Stomach (tissue), 4 donors: ENCODE results near the gene CACNA2D2.

ENCODE experiments used
- EP300 ChIP-seq: sonication (generic); formaldehyde crosslinking; IDR thresholded peaks from one replicate; pipeline ENCODE4 v1.6.1; 2017; ENCODE audit warnings: antibody characterized with exemption
- POLR2A ChIP-seq, 4 donors: fragments of 450-650 bp; IDR thresholded peaks; one replicate each; pipeline ENCODE4 v1.6.1; 2016; ENCODE audit warnings: antibody characterized with exemption in 4 of 4, control low read depth in 2 of 4, mild to moderate bottlenecking in 1 of 4, moderate library complexity in 1 of 4
- TF ChIP-seq, protein P1 (sequence below), 7 experiments: fragments of 450-650 bp in 4 of 7; fragments of 200-600 bp in 3 of 7; sonication (generic) in 3 of 7; IDR thresholded peaks; one replicate each; pipeline ENCODE4 v1.5.1; 2016 to 2019; ENCODE audit warnings: antibody characterized with exemption in 7 of 7, control low read depth in 2 of 7, mild to moderate bottlenecking in 1 of 7

DNA sequence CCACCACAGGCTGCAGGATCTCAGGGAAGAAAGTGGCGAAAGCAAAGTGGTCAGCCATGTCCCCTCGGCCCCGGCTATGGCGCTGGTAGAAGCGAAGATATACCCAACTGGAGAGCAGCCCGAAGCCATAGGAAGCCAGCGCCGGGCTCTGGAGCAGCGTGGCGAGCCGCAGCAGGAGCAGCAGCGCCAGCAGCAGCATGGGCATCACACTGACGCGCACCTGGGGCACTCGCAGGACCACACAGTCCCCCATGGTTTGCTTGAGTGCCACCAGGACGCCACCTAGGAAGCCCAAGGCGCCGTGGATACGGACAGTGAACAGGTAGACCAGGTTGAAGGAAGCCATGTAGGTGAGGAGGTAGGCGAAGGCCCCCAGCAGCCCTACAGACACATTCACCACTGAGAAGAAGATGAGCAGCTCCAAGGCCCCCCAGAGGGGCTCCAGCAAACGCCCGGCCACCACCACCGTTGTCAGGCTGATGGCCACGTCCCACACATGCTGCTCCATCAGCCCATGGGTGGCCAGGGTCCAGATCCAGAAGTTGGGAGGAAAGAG is 145.0 kb downstream of the CACNA2D2 start:
- TF ChIP-seq POLR2A (IDR thresholded peaks at IDR 0.05): no peak
- TF ChIP-seq EP300: no peak
- TF ChIP-seq, protein P1, sequence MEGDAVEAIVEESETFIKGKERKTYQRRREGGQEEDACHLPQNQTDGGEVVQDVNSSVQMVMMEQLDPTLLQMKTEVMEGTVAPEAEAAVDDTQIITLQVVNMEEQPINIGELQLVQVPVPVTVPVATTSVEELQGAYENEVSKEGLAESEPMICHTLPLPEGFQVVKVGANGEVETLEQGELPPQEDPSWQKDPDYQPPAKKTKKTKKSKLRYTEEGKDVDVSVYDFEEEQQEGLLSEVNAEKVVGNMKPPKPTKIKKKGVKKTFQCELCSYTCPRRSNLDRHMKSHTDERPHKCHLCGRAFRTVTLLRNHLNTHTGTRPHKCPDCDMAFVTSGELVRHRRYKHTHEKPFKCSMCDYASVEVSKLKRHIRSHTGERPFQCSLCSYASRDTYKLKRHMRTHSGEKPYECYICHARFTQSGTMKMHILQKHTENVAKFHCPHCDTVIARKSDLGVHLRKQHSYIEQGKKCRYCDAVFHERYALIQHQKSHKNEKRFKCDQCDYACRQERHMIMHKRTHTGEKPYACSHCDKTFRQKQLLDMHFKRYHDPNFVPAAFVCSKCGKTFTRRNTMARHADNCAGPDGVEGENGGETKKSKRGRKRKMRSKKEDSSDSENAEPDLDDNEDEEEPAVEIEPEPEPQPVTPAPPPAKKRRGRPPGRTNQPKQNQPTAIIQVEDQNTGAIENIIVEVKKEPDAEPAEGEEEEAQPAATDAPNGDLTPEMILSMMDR (IDR thresholded peaks at IDR 0.05): no peak
